ENCODE measurements around the gene HBG2.

DNA sequence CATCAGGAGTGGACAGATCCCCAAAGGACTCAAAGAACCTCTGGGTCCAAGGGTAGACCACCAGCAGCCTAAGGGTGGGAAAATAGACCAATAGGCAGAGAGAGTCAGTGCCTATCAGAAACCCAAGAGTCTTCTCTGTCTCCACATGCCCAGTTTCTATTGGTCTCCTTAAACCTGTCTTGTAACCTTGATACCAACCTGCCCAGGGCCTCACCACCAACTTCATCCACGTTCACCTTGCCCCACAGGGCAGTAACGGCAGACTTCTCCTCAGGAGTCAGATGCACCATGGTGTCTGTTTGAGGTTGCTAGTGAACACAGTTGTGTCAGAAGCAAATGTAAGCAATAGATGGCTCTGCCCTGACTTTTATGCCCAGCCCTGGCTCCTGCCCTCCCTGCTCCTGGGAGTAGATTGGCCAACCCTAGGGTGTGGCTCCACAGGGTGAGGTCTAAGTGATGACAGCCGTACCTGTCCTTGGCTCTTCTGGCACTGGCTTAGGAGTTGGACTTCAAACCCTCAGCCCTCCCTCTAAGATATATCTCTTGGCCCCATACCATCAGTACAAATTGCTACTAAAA, 27.8 kb downstream of the HBG2 start, which contains the start of gene HBB:
- no peak for TF ChIP-seq POLR2A (IDR thresholded peaks at IDR 0.05; ENCODE audit: low read depth, low read length)
- TF ChIP-seq, protein P1, sequence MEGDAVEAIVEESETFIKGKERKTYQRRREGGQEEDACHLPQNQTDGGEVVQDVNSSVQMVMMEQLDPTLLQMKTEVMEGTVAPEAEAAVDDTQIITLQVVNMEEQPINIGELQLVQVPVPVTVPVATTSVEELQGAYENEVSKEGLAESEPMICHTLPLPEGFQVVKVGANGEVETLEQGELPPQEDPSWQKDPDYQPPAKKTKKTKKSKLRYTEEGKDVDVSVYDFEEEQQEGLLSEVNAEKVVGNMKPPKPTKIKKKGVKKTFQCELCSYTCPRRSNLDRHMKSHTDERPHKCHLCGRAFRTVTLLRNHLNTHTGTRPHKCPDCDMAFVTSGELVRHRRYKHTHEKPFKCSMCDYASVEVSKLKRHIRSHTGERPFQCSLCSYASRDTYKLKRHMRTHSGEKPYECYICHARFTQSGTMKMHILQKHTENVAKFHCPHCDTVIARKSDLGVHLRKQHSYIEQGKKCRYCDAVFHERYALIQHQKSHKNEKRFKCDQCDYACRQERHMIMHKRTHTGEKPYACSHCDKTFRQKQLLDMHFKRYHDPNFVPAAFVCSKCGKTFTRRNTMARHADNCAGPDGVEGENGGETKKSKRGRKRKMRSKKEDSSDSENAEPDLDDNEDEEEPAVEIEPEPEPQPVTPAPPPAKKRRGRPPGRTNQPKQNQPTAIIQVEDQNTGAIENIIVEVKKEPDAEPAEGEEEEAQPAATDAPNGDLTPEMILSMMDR (conservative IDR thresholded peaks at IDR 0.05; ENCODE audit: low read depth, low read length): no peak
- TF ChIP-seq BHLHE40 (IDR thresholded peaks at IDR 0.05; ENCODE audit: low read depth, low read length): no peak
- TF ChIP-seq RFX5 (IDR thresholded peaks at IDR 0.05; ENCODE audit: low read depth, low read length): no peak
- TF ChIP-seq MAZ (IDR thresholded peaks at IDR 0.05; ENCODE audit: borderline replicate concordance, low read depth, low read length): no peak
- TF ChIP-seq, protein P2, sequence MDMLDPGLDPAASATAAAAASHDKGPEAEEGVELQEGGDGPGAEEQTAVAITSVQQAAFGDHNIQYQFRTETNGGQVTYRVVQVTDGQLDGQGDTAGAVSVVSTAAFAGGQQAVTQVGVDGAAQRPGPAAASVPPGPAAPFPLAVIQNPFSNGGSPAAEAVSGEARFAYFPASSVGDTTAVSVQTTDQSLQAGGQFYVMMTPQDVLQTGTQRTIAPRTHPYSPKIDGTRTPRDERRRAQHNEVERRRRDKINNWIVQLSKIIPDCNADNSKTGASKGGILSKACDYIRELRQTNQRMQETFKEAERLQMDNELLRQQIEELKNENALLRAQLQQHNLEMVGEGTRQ (IDR thresholded peaks at IDR 0.05; ENCODE audit: low read depth, low read length): no peak
- TF ChIP-seq MAFK (IDR thresholded peaks at IDR 0.05; ENCODE audit: low read depth, low read length): no peak

Measured in IMR-90 (cell line).